ENCODE data around the gene TRIM3.

TRIM3 gene

GRCh38 chr11:6485661-6486060 is 11.9 kb upstream of the TRIM3 start:
- ChIA-PET CTCF (interaction anchor here (1.9 kb wide), 1 partner anchor 107 kb away, joined by 7 read pairs; no protein-coding TSS in a partner anchor), POLR2A (no interaction called here)
- TF ChIP-seq PKNOX1 (IDR thresholded peaks at IDR 0.05) (no peak), SUZ12 (IDR thresholded peaks at IDR 0.05) (no peak), CTBP1 (IDR thresholded peaks at IDR 0.05; ENCODE audit: borderline replicate concordance) (no peak)

GRCh38 chr11:6483015-6483414 is 9.3 kb upstream of the TRIM3 start:
- ChIA-PET POLR2A (interaction anchor here (2.3 to 2.8 kb wide), 2 partner anchors 7 to 14 kb away, joined by 13 to 22 read pairs; no protein-coding TSS in a partner anchor), CTCF (interaction anchor here (0.9 kb wide), 1 partner anchor 44 kb away, joined by 4 read pairs; no protein-coding TSS in a partner anchor)
- DNase-seq (ENCODE audit: extremely low spot score): no peak
- TF ChIP-seq ARNT (IDR thresholded peaks at IDR 0.05) (no peak), LEF1 (IDR thresholded peaks at IDR 0.05; ENCODE audit: borderline replicate concordance) (no peak), SUZ12 (IDR thresholded peaks at IDR 0.05) (no peak), HDGF (IDR thresholded peaks at IDR 0.05; ENCODE audit: borderline replicate concordance) (no peak), TARDBP (IDR thresholded peaks at IDR 0.05) (no peak), FOXA1 (IDR thresholded peaks at IDR 0.05) (no peak), SP1 (IDR thresholded peaks at IDR 0.05) (no peak), FOXK2 (IDR thresholded peaks at IDR 0.05) (no peak), L3MBTL2 (conservative IDR thresholded peaks at IDR 0.05) (no peak), ZNF384 (IDR thresholded peaks at IDR 0.05) (no peak), NFRKB (IDR thresholded peaks at IDR 0.05) (no peak), BHLHE40 (IDR thresholded peaks at IDR 0.05; ENCODE audit: borderline replicate concordance) (no peak), FOXM1 (IDR thresholded peaks at IDR 0.05; ENCODE audit: borderline replicate concordance) (no peak), CTBP1 (IDR thresholded peaks at IDR 0.05; ENCODE audit: borderline replicate concordance) (no peak)

More at GRCh38 chr11:6485661-6486060, 11.9 kb upstream of the TRIM3 start:
- DNase-seq (ENCODE audit: extremely low spot score): no peak

GRCh38 chr11:6482441-6482840 is 8.7 kb upstream of the TRIM3 start:
- CTCF ChIA-PET: interaction anchor here (0.9 kb wide), 1 partner anchor 43 kb away, joined by 4 read pairs; no protein-coding TSS in a partner anchor
- no peak for DNase-seq (ENCODE audit: extremely low spot score)
- TF ChIP-seq HDGF (IDR thresholded peaks at IDR 0.05; ENCODE audit: borderline replicate concordance) (no peak), TARDBP (IDR thresholded peaks at IDR 0.05) (no peak), ZNF384 (IDR thresholded peaks at IDR 0.05) (no peak), BHLHE40 (IDR thresholded peaks at IDR 0.05; ENCODE audit: borderline replicate concordance) (no peak), NFRKB (IDR thresholded peaks at IDR 0.05) (no peak), FOXM1 (IDR thresholded peaks at IDR 0.05; ENCODE audit: borderline replicate concordance) (no peak), SP1 (IDR thresholded peaks at IDR 0.05) (no peak), PKNOX1 (IDR thresholded peaks at IDR 0.05) (no peak), L3MBTL2 (conservative IDR thresholded peaks at IDR 0.05) (no peak), SUZ12 (IDR thresholded peaks at IDR 0.05) (no peak), FOXK2 (IDR thresholded peaks at IDR 0.05) (no peak), FOXA1 (IDR thresholded peaks at IDR 0.05) (no peak), ELF4 (IDR thresholded peaks at IDR 0.05) (no peak)
- POLR2A ChIA-PET: interaction anchor here (2.3 to 2.8 kb wide), 2 partner anchors 8 to 14 kb away, joined by 13 to 22 read pairs; no protein-coding TSS in a partner anchor

GRCh38 chr11:6481924-6482275 is 8.2 kb upstream of the TRIM3 start:
- ChIA-PET CTCF (no interaction called here), POLR2A (interaction anchor here (0.7 to 2.8 kb wide), 12 partner anchors 8 to 201 kb away, joined by 3 to 22 read pairs (median 5); partner anchors contain the start of genes APBB1, MRPL17 and SMPD1)
- DNase-seq (ENCODE audit: extremely low spot score): no peak
- TF ChIP-seq HDGF (IDR thresholded peaks at IDR 0.05; ENCODE audit: borderline replicate concordance) (no peak), BHLHE40 (IDR thresholded peaks at IDR 0.05; ENCODE audit: borderline replicate concordance) (no peak), PKNOX1 (IDR thresholded peaks at IDR 0.05) (no peak), ELF4 (IDR thresholded peaks at IDR 0.05) (no peak), L3MBTL2 (conservative IDR thresholded peaks at IDR 0.05) (no peak), NFRKB (IDR thresholded peaks at IDR 0.05) (no peak), FOXA1 (IDR thresholded peaks at IDR 0.05) (no peak), CTBP1 (IDR thresholded peaks at IDR 0.05; ENCODE audit: borderline replicate concordance) (no peak), ARNT (IDR thresholded peaks at IDR 0.05) (no peak)

GRCh38 chr11:6481012-6481923 is 7.5 kb upstream of the TRIM3 start, which contains the start of the genes ARFIP2 and TIMM10B:
Gene ARFIP2 (minus strand): TSS chr11:6481331. CDS start chr11:6480421, 910 bp downstream.
Gene TIMM10B (plus strand): TSS chr11:6481501. CDS start chr11:6481517, 16 bp downstream.
- CTCF ChIA-PET: interaction anchor here (0.7 kb wide), 1 partner anchor 102 kb away, joined by 3 read pairs; no protein-coding TSS in a partner anchor
- POLR2A ChIA-PET: interaction anchor here (0.7 to 2.8 kb wide), 16 partner anchors 9 to 202 kb away, joined by 3 to 22 read pairs (median 4); partner anchors contain the start of genes APBB1, ILK, MRPL17 and SMPD1
- peak; percentile 97 for DNase-seq (ENCODE audit: extremely low spot score)
- TF ChIP-seq FOXK2 (IDR thresholded peaks at IDR 0.05): no peak
- TF ChIP-seq SP1 (IDR thresholded peaks at IDR 0.05): no peak
- peak; percentile 70 for TF ChIP-seq ELF4 (IDR thresholded peaks at IDR 0.05)
- no peak for TF ChIP-seq FOXA1 (IDR thresholded peaks at IDR 0.05)
- TF ChIP-seq TARDBP (IDR thresholded peaks at IDR 0.05): no peak
- TF ChIP-seq ARNT (IDR thresholded peaks at IDR 0.05): no peak
- no peak for TF ChIP-seq FOXM1 (IDR thresholded peaks at IDR 0.05; ENCODE audit: borderline replicate concordance)
- TF ChIP-seq BHLHE40 (IDR thresholded peaks at IDR 0.05; ENCODE audit: borderline replicate concordance): no peak
- no peak for TF ChIP-seq SUZ12 (IDR thresholded peaks at IDR 0.05)
- TF ChIP-seq ZNF384 (IDR thresholded peaks at IDR 0.05): no peak
- TF ChIP-seq CTBP1 (IDR thresholded peaks at IDR 0.05; ENCODE audit: borderline replicate concordance): no peak
- peak; percentile 72 for TF ChIP-seq L3MBTL2 (conservative IDR thresholded peaks at IDR 0.05)
- peak; percentile 24; the same call in 1 of the 2 replicates for TF ChIP-seq PKNOX1 (IDR thresholded peaks at IDR 0.05)
- no peak for TF ChIP-seq NFRKB (IDR thresholded peaks at IDR 0.05)

All from HEK293T (cell line).